ENCODE data around the gene SLC28A1.

Gene SLC28A1

GRCh38 chr15:84942456-84942855 is 58.0 kb downstream of the SLC28A1 start:
- DNase-seq = no peak

- DNase-seq = no peak
Observed at GRCh38 chr15:84944311-84944710, 59.8 kb downstream of the SLC28A1 start.

GRCh38 chr15:84944861-84945260 is 60.4 kb downstream of the SLC28A1 start:
- DNase-seq = no peak

DNA sequence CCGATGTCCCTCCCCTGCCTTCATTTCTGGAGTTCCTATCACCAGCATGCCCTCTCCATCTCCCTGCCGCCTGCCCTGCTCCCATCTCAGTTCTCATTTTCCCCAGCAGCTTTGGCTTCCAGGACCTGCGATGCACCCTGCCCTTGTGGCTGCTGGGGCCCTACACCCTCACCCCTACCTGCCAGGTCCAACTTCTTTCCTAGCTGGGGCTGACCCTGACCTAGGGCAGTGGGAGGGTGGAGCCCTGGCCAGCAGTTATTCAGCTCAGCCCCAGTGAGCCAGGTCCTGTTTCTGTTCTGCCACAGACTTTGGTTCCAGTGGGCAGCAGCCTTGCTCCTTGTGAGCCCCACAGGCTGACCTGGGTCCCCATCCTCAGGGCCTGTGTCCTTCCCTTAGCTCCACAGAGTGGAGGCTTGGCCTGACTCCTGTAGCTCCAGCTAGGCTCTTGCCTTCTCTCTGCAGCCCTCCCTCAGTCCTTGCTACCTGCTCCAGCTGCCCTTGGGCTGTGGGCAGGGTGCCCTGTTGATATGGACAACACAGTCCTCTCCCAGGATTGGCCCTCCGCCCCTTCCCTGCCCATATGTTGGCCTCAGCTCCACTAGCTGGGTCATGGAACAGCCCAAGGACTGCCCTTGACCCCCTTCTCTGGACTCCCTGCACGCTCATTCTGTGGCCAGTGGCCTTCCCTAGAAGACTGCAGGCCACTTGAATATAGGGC is 62.5 kb downstream of the SLC28A1 start:
- no peak for DNase-seq

DNA sequence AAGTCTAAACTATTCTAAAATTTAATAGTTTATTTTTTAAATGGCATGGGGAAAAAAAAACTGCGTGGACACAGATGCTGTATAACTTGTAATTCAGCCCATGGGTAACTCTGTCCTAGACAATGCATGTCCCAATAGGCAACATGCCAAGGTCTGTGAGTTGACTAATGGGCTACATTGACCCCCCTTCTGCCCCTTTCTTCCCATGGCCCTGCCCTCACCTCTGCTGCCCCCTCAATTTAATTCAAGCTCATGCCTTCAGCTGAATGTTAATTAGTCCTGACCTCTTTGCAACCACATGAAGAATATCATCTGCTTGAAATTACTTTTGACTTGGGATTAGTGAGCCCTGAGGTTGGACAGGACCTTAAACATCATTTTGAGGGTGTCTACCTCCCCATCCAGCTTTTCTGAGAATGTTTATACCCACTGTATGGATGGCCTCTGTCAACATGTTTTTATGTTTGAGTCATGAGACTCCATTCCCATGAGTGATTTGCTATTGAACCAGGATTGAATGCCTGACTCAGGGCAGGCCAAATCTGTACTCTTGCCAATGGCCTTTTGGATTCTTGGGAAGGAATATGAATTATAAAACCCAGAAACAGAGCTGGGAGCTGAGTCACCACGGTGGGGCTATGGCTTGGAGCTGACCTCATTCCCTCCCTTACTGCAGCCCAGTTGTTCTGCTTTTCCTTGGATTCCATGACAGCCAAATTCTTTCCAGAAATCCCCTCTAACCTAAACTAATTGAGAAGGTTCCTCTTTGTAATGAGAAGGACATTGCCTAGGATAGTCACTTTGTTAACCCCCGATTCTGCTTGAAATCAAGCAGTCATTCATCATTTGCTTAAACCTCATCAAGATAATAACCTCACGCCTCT is 63.7 kb downstream of the SLC28A1 start:
- DNase-seq = peak; percentile 97

DNA sequence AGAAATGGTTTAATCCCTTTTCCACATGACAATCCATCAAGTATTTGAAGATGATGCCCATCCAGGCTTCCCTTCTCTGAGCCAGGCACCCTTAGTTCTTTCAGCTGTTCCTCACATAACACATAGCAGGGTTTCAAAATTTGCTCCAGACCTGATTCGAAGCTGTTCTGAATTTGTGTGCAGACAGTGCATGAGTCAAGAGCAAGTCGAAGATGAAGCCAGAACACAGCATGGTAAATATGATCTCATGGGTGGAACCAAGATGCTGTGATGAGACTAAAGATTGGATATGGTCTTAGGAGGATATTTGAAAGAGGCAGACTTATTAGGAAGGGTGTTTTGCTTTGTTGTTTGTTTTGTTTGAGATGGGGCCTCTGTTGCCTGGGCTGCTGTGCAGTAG is 64.6 kb downstream of the SLC28A1 start:
- peak; percentile 69 for DNase-seq

GRCh38 chr15:84949845-84950569 is 65.5 kb downstream of the SLC28A1 start:
- DNase-seq = no peak

DNA sequence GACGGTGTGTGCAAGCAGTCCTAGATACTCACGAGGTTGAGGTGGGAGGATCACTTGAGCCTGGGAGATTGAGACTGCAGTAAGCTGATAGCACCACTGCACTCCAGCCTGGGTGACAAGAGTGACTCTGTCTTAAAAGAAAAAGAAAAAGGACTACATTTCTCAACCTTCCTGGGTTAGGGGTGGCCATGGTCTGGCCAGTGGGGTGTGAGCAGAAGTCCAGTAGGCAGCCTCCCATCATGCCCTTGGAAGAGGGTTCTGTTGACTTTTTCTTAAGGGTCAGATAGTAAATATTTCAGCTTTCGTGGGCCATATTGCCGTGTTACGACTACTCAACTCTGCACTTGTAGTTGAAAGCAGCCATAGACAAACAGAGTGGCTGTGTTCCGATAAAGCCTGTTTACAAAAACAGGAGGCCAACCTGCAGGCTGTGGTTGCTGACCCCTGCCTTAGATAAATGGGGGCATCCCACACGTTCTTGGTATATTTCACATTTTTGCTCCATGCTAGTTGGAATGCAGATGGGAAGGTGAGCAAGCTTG is 66.2 kb downstream of the SLC28A1 start:
- DNase-seq = no peak

- no peak for DNase-seq
Observed at GRCh38 chr15:84951736-84952135, 67.3 kb downstream of the SLC28A1 start.

DNA sequence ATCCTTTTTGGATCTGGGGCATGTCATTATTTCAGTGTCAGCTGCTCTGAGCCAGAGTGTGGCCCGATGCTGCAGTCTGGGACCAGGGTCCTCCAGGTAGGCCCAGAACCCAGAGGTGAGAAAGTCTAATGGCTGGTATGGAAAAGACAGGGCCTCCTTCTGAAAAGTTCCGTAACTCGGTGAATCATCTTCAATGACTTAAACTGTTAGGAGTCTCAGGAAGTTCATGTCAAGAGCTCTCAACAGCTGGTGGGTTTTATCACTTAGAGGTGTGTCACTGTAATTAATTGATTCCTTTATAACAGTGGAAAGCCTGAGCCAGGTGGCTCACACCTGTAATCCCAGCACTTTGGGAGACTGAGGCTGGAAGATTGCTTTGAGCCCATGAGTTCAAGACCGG is 68.7 kb downstream of the SLC28A1 start:
- DNase-seq = peak; percentile 55

DNA sequence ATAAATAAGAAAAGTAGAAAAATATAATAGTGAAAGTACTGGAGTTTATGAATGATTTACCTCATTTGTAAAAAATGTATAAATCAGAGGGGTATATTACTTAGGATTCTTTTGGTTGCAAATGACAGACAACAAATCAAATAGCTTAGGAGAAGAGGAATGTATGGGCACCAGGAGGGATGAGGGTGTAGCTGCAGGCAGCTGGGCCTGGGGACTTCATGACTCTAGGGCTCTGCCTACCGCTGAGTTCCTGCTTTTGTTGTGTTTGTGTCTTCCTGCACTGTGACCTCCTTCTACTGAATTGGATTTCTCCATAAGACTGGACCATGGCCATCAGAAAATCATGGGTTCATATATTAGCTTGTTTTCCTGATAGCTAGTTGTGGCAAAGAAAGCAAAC is 69.3 kb downstream of the SLC28A1 start:
- DNase-seq = no peak

- DNase-seq = peak; percentile 74
Observed at GRCh38 chr15:84955089-84955848, 70.8 kb downstream of the SLC28A1 start.

DNA sequence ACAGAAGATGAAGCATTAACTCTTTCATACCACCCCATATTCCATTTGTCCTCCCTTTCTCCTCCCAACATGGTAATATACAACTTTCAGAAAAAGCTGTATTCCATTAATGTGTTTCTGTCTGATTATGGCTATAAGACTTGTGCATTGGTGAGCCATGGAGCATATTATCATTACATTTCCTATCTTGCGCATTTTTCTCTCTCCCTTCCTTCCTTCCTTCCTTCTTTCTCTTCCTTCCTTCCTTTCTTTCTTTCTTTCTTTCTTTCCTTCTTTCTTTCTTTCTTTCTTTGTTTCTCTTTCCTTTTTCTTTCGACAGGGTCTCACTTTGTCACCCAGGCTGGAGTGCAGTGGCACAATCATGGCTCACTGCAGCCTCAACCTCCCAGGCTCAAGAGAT is 71.7 kb downstream of the SLC28A1 start:
- no peak for DNase-seq

GRCh38 chr15:84960391-84961113 is 76.1 kb downstream of the SLC28A1 start:
- DNase-seq = no peak

- DNase-seq = peak; percentile 81
Observed at GRCh38 chr15:84961114-84961452, 76.6 kb downstream of the SLC28A1 start.

GRCh38 chr15:84961707-84962106 is 77.2 kb downstream of the SLC28A1 start:
- DNase-seq = peak; percentile 48

DNA sequence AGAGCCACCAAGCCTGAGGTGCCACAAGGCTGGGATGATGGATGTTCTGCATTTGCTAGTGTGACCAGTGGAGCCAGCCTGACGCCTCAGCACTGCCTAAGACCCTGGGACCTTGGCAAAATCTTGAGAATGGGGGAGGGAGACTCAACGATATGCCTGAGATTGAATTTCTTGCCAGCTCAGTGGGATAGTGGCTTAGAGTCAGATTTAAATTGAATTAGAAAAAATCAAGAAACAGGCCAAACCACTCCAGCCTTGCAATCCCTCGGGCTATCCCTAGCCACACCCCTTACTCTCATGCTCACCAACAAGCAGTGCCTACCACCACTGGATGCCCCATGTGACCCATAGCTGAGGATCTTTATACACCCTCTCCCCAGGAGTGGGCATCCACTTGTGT is 78.5 kb downstream of the SLC28A1 start:
- DNase-seq = no peak

- DNase-seq = no peak
Observed at GRCh38 chr15:84967380-84967779, 82.9 kb downstream of the SLC28A1 start.

DNA sequence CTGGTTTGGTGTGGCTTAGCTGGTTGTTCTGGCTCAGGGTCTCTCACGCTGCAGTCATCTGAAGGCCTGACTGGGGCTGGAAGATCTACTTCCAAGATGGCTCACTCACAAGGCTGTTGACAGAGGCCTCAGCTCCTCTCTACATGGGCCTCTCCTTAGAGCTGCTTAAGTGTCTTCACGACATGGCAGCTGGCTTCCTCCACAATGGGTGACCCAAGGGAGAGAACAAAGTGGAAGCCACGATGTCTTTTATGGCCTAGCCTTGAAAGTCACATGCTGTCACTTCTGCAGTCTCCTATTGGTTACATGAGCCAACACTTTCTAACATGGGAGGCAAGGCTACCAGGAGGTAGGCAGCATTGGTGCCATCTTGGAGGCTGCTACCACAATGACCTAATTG is 83.8 kb downstream of the SLC28A1 start:
- DNase-seq = no peak

GRCh38 chr15:84969257-84969656 is 84.8 kb downstream of the SLC28A1 start:
- DNase-seq = no peak

DNA sequence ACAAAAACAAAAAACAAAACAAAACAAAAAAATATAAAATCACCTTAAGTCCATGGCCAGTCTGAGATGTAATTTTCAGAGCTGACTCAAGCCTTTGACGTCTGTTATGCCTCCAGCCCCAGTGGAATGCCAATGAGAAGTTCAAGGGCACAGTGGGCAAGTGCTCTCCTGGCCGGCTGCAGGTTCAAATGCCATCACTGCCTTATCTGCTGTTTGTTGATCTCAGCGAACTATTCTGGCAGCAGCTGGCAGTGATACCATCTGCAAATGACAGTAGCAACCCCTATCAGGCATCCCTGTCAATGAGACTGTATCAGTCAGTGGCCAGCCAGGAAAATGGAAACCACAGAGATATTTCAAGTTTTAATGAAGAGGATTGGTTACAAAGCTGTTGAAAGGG is 86.4 kb downstream of the SLC28A1 start:
- DNase-seq = no peak

Measured in HCEC 1CT (cell line).